OCI-LY1 (cell line): ENCODE results near the gene LAMA5.

Source experiments
- H2AFZ ChIP-seq: fragments of 200-600 bp; sonication (generic), shearing (Covaris generic); 2 replicates; pipeline ENCODE4 v1.6.0; 2014; ENCODE audit warnings: antibody characterized with exemption, mild to moderate bottlenecking, low read length
- H3F3A ChIP-seq: fragments of 200-600 bp; sonication (generic), shearing (Covaris generic); 2 replicates; pipeline ENCODE4 v1.6.0; 2014; ENCODE audit warnings: mild to moderate bottlenecking, antibody characterized with exemption, low read length, moderate library complexity; ENCODE audit not compliant: insufficient read depth
- H3K27ac ChIP-seq: fragments of 200-600 bp; sonication (generic); 2 replicates; pipeline ENCODE4 v1.5.1; 2014; ENCODE audit warnings: low read length, mixed run types, mild to moderate bottlenecking, low read depth; ENCODE audit not compliant: poor library complexity, severe bottlenecking
- H3K27me3 ChIP-seq: fragments of 200-600 bp; sonication (generic); 2 replicates; pipeline ENCODE4 v1.6.0; 2014; ENCODE audit warnings: antibody characterized with exemption, mild to moderate bottlenecking, low read length, moderate library complexity; ENCODE audit not compliant: insufficient read depth
- H3K36me3 ChIP-seq: fragments of 200-600 bp; sonication (generic); 2 replicates; pipeline ENCODE4 v1.6.1; 2014; ENCODE audit warnings: mild to moderate bottlenecking, antibody characterized with exemption, low read length, moderate library complexity, mixed read lengths; ENCODE audit not compliant: insufficient read depth
- H3K4me1 ChIP-seq: fragments of 200-600 bp; sonication (generic); 2 replicates; pipeline ENCODE4 v1.5.1; 2014; ENCODE audit warnings: mild to moderate bottlenecking, low read length, moderate library complexity; ENCODE audit not compliant: insufficient read depth, severe bottlenecking
- H3K4me2 ChIP-seq: fragments of 200-600 bp; sonication (generic), shearing (Covaris generic); 2 replicates; pipeline ENCODE4 v1.6.1; 2014; ENCODE audit warnings: low read length
- H3K4me3 ChIP-seq: fragments of 200-600 bp; sonication (generic); 2 replicates; pipeline ENCODE4 v1.5.1; 2014; ENCODE audit warnings: low read length, low read depth, mild to moderate bottlenecking, mixed read lengths; ENCODE audit not compliant: poor library complexity, severe bottlenecking
- H3K79me2 ChIP-seq: fragments of 200-600 bp; shearing (Covaris generic); 2 replicates; pipeline ENCODE4 v1.6.1; 2016; ENCODE audit warnings: mixed run types, low read length, mixed read lengths; ENCODE audit not compliant: insufficient read depth
- H3K9ac ChIP-seq: fragments of 200-600 bp; sonication (generic), shearing (Covaris generic); 2 replicates; pipeline ENCODE4 v1.6.1; 2014; ENCODE audit warnings: mild to moderate bottlenecking, low read length, mixed read lengths
- H3K9me2 ChIP-seq: fragments of 200-600 bp; sonication (generic), shearing (Covaris generic); 2 replicates; pipeline ENCODE4 v1.6.1; 2014; ENCODE audit warnings: low read depth, mild to moderate bottlenecking, low read length, mixed read lengths
- H3K9me3 ChIP-seq: fragments of 200-600 bp; shearing (Covaris generic); 2 replicates; pipeline ENCODE4 v1.6.1; 2014; ENCODE audit warnings: low read length, mixed read lengths
- H4K20me1 ChIP-seq: fragments of 200-600 bp; sonication (generic), shearing (Covaris generic); 2 replicates; pipeline ENCODE4 v1.6.0; 2016; ENCODE audit warnings: mild to moderate bottlenecking, low read length; ENCODE audit not compliant: insufficient read depth
- CTCF ChIP-seq: fragments of 200-600 bp; sonication (generic), shearing (Covaris generic); IDR thresholded peaks from 2 replicates; pipeline ENCODE4 v1.5.1; 2017; ENCODE audit warnings: mild to moderate bottlenecking, antibody characterized with exemption, low read length, moderate library complexity, mixed read lengths
- EZH2 ChIP-seq: fragments of 200-600 bp; sonication (generic), shearing (Covaris generic); IDR thresholded peaks from 2 replicates; pipeline ENCODE4 v1.8.0; 2017; ENCODE audit warnings: borderline replicate concordance, mixed run types, mild to moderate bottlenecking, antibody characterized with exemption, low read length, moderate library complexity, mixed read lengths

The LAMA5 gene

GRCh38 chr20:62325172-62325905 lies 41.8 kb downstream of the LAMA5 start:
- Histone ChIP-seq H3K4me1 (peaks cover 6% of the 10 kb centered on the region), H3K4me3 (no peak overlapping the region), H2AFZ (no peak overlapping the region), H3K9me2 (no peaks in the 10 kb centered on the region), H3K4me2 (no peak overlapping the region), H4K20me1 (no peaks in the 10 kb centered on the region), H3K9ac (no peak overlapping the region), H3K79me2 (no peaks in the 10 kb centered on the region), H3K27ac (no peak overlapping the region), H3K27me3 (0 out of 2 replicates have a peak, but pooled peaks cover 6% of the 10 kb centered on the region), H3F3A (no peaks in the 10 kb centered on the region), H3K36me3 (no peaks in the 10 kb centered on the region; the same call in 1 of the 2 replicates), H3K9me3 (0 out of 2 replicates have a peak, but pooled peaks cover 4% of the 10 kb centered on the region)
- no peak for TF ChIP-seq CTCF
- TF ChIP-seq EZH2: no peak

- no peaks in the 10 kb centered on the region for H4K20me1 ChIP-seq
- H3F3A ChIP-seq: no peaks in the 10 kb centered on the region
- TF ChIP-seq CTCF (no peak), EZH2 (no peak)
- H3K9me3 ChIP-seq: 0 out of 2 replicates have a peak, but pooled peaks cover 4% of the 10 kb centered on the region
- no peak overlapping the region for H2AFZ ChIP-seq
- no peaks in the 10 kb centered on the region for H3K79me2 ChIP-seq
- H3K27ac ChIP-seq: no peak overlapping the region
- H3K9ac ChIP-seq: no peak overlapping the region
- H3K4me3 ChIP-seq: no peak overlapping the region
- 0 out of 2 replicates have a peak, but pooled peaks cover 6% of the 10 kb centered on the region for H3K27me3 ChIP-seq
- no peaks in the 10 kb centered on the region for H3K9me2 ChIP-seq
- H3K36me3 ChIP-seq: no peaks in the 10 kb centered on the region; the same call in 1 of the 2 replicates
- peaks cover 6% of the 10 kb centered on the region for H3K4me1 ChIP-seq
- no peak overlapping the region for H3K4me2 ChIP-seq
These were observed 42.9 kb downstream of the LAMA5 start for GRCh38 chr20:62323980-62324906.

GRCh38 chr20:62323146-62323979 lies 43.7 kb downstream of the LAMA5 start:
- Histone ChIP-seq H3K9me2 (no peaks in the 10 kb centered on the region), H3K4me2 (no peak overlapping the region), H3K4me3 (no peak overlapping the region), H4K20me1 (no peaks in the 10 kb centered on the region), H2AFZ (no peak overlapping the region), H3K4me1 (peaks cover 6% of the 10 kb centered on the region), H3K36me3 (no peaks in the 10 kb centered on the region; the same call in 1 of the 2 replicates), H3K27me3 (0 out of 2 replicates have a peak, but pooled peaks cover 6% of the 10 kb centered on the region), H3K79me2 (no peaks in the 10 kb centered on the region), H3K27ac (no peak overlapping the region), H3K9me3 (0 out of 2 replicates have a peak, but pooled peaks cover 4% of the 10 kb centered on the region), H3F3A (no peaks in the 10 kb centered on the region), H3K9ac (no peak overlapping the region)
- TF ChIP-seq CTCF (no peak), EZH2 (no peak)
